Small intestine (tissue), 7 donors: ENCODE measurements around the gene ACACB. TPM values are rescaled to one million over a fixed set of nuclear protein-coding genes. Genes with fewer than 3 reads are reported as not detected.

ENCODE experiments used
- DNase-seq, 2 donors: peaks; one replicate each; pipeline versions ENCODE4 v3.0.0 to v3.0.0-alpha.2; 2013
- FAIRE-seq: peaks from 2 replicates; lab custom pipeline; 2012; peaks lifted over from hg19 to GRCh38; lab: Jason Lieb, UNC
- H3K27ac ChIP-seq, 3 donors: one replicate each; pipeline ENCODE4 v1.5.1; 2013; ENCODE audit warnings: low read length in 2 of 3, mild to moderate bottlenecking in 2 of 3, control low read depth in 1 of 3, inconsistent platforms in 1 of 3, low read depth in 1 of 3, moderate library complexity in 1 of 3
- H3K27me3 ChIP-seq, 3 donors: one replicate each; pipeline ENCODE4 v1.6.1; 2013; ENCODE audit warnings: low read length in 3 of 3, inconsistent platforms in 1 of 3; ENCODE audit not compliant: control insufficient read depth in 3 of 3, insufficient read depth in 3 of 3
- H3K36me3 ChIP-seq, 3 donors: one replicate each; pipeline ENCODE4 v1.6.1; 2013; ENCODE audit warnings: low read length in 3 of 3, inconsistent platforms in 1 of 3, low read depth in 1 of 3, mild to moderate bottlenecking in 1 of 3, moderate library complexity in 1 of 3; ENCODE audit not compliant: control insufficient read depth in 3 of 3, insufficient read depth in 2 of 3
- H3K4me1 ChIP-seq, 3 donors: one replicate each; pipeline ENCODE4 v1.6.1; 2013; ENCODE audit warnings: low read length in 2 of 3, inconsistent platforms in 1 of 3, low read depth in 1 of 3, mild to moderate bottlenecking in 1 of 3, moderate library complexity in 1 of 3; ENCODE audit not compliant: control insufficient read depth in 3 of 3, insufficient read depth in 2 of 3
- H3K4me3 ChIP-seq, 3 donors: one replicate each; pipeline ENCODE4 v1.5.1; 2013; ENCODE audit warnings: low read length in 3 of 3, control low read depth in 1 of 3, inconsistent platforms in 1 of 3, low read depth in 1 of 3, mild to moderate bottlenecking in 1 of 3, moderate library complexity in 1 of 3
- H3K9me3 ChIP-seq, 2 donors: one replicate each; pipeline ENCODE4 v1.6.1; 2013; ENCODE audit warnings: low read depth in 1 of 2, low read length in 1 of 2; ENCODE audit not compliant: control insufficient read depth in 2 of 2, insufficient read depth in 1 of 2
- WGBS, 3 donors: extraction: QIAGEN DNeasy Blood & Tissue Kit; methylation state at CpG; one replicate each; pipeline ENCODE4 v1.1.7; 2013; 5-methylcytosine and 5-hydroxymethylcytosine counted together
- polyA plus RNA-seq, 4 donors: library from polyadenylated mRNA; stranded (reverse) in 3 of 4; unstranded in 1 of 4; fragments of 200-250 nt in 3 of 4; fragments of 120-200 nt in 1 of 4; gene quantifications; one replicate each; pipeline versions ENCODE4 v1.2.1 to v1.2.3, GENCODE V29; 2013
- donor health status: healthy with polysubstance abuse.
- donor health status: control.
- donor health status: control.
- donor health status: Bipolar disorder and iron deficiency.
- donor health status: healthy.

Gene ACACB
- polyA plus RNA-seq, 4 donors: 7.0 to 40.5 (median 14.1) TPM

GRCh38 chr12:109113661-109114321 lies 2.6 kb upstream of the ACACB start:
- no peaks in the 10 kb centered on the region for H3K9me3 ChIP-seq
- H3K4me1 ChIP-seq: peaks cover 0 to 46% (median 8%) of the 10 kb centered on the region in 3 donors
- H3K27ac ChIP-seq: peak overlapping the region in 2 of 3 donors; percentile 56 to 86
- peaks cover 0 to 13% (median 0%) of the 10 kb centered on the region in 3 donors for H3K36me3 ChIP-seq
- FAIRE-seq (no peak), DNase-seq (peak in 1 of 2 donors; percentile 10)
- H3K27me3 ChIP-seq: no peaks in the 10 kb centered on the region
- peak overlapping the region in 1 of 3 donors; percentile 24 for H3K4me3 ChIP-seq
- 38 to 67% (median 49%) methylated on average over 5 of the region's 5 CpGs for WGBS, 3 donors

GRCh38 chr12:109114644-109115043 lies 1.7 kb upstream of the ACACB start:
- H3K27ac ChIP-seq: peak overlapping the region; percentile 88 to 94 (median 93)
- peaks cover 0 to 52% (median 8%) of the 10 kb centered on the region in 3 donors for H3K4me1 ChIP-seq
- FAIRE-seq (no peak), DNase-seq (no peak)
- peaks cover 0 to 9% (median 0%) of the 10 kb centered on the region in 3 donors for H3K36me3 ChIP-seq
- H3K9me3 ChIP-seq: no peaks in the 10 kb centered on the region
- WGBS, 3 donors: 39 to 60% (median 49%) methylated on average over 2 of the region's 2 CpGs
- H3K4me3 ChIP-seq: no peak overlapping the region
- H3K27me3 ChIP-seq: no peaks in the 10 kb centered on the region

GRCh38 chr12:109115404-109115757 lies 1.0 kb upstream of the ACACB start:
- FAIRE-seq: no peak
- 22 to 67% (median 24%) methylated on average over 3 of the region's 3 CpGs for WGBS, 3 donors
- Histone ChIP-seq H3K27me3 (no peaks in the 10 kb centered on the region), H3K36me3 (peaks cover 0 to 2% (median 0%) of the 10 kb centered on the region in 3 donors), H3K9me3 (no peaks in the 10 kb centered on the region), H3K4me3 (peak overlapping the region in 1 of 3 donors; percentile 20), H3K4me1 (peaks cover 2 to 52% (median 11%) of the 10 kb centered on the region in 3 donors), H3K27ac (peak overlapping the region; percentile 88 to 94 (median 93))
- no peak for DNase-seq

- no peaks in the 10 kb centered on the region for H3K9me3 ChIP-seq
- peaks cover 0 to 2% (median 2%) of the 10 kb centered on the region in 3 donors for H3K36me3 ChIP-seq
- no peak overlapping the region for H3K4me3 ChIP-seq
- H3K4me1 ChIP-seq: peaks cover 2 to 52% (median 11%) of the 10 kb centered on the region in 3 donors
- H3K27me3 ChIP-seq: no peaks in the 10 kb centered on the region
- peak overlapping the region; percentile 88 to 94 (median 93) for H3K27ac ChIP-seq
- FAIRE-seq: no peak
- no peak for DNase-seq
- 30 to 61% (median 31%) methylated on average over 12 of the region's 12 CpGs for WGBS, 3 donors
Measured at GRCh38 chr12:109116611-109116949, 193 bp downstream of the ACACB start.

GRCh38 chr12:109120095-109120494 lies 3.7 kb downstream of the ACACB start:
- H3K4me3 ChIP-seq: no peak overlapping the region
- WGBS, 3 donors: 40 to 72% (median 56%) methylated on average over 2 of the region's 2 CpGs
- DNase-seq: no peak
- no peaks in the 10 kb centered on the region for H3K27me3 ChIP-seq
- H3K36me3 ChIP-seq: peaks cover 0 to 2% (median 0%) of the 10 kb centered on the region in 3 donors
- no peaks in the 10 kb centered on the region for H3K9me3 ChIP-seq
- peaks cover 2 to 36% (median 8%) of the 10 kb centered on the region in 3 donors for H3K4me1 ChIP-seq
- FAIRE-seq: no peak
- H3K27ac ChIP-seq: no peak overlapping the region

GRCh38 chr12:109120557-109120956 lies 4.2 kb downstream of the ACACB start:
- Histone ChIP-seq H3K4me3 (no peak overlapping the region), H3K36me3 (peaks cover 0 to 2% (median 0%) of the 10 kb centered on the region in 3 donors), H3K9me3 (no peaks in the 10 kb centered on the region), H3K4me1 (peaks cover 2 to 31% (median 4%) of the 10 kb centered on the region in 3 donors), H3K27ac (no peak overlapping the region), H3K27me3 (no peaks in the 10 kb centered on the region)
- 47 to 80% (median 55%) methylated on average over 4 of the region's 4 CpGs for WGBS, 3 donors
- DNase-seq: no peak
- no peak for FAIRE-seq

GRCh38 chr12:109121346-109121880 lies 5.0 kb downstream of the ACACB start:
- peaks cover 2 to 22% (median 2%) of the 10 kb centered on the region in 3 donors for H3K4me1 ChIP-seq
- 90 to 96% (median 92%) methylated on average over 3 of the region's 3 CpGs for WGBS, 3 donors
- no peak overlapping the region for H3K4me3 ChIP-seq

GRCh38 chr12:109124878-109125648 lies 8.7 kb downstream of the ACACB start:
- Histone ChIP-seq H3K27me3 (no peaks in the 10 kb centered on the region), H3K27ac (no peak overlapping the region), H3K4me1 (peaks cover 0 to 2% (median under 1%) of the 10 kb centered on the region in 3 donors), H3K36me3 (peaks cover 0 to 5% (median 4%) of the 10 kb centered on the region in 3 donors), H3K9me3 (no peaks in the 10 kb centered on the region), H3K4me3 (no peak overlapping the region)
- 84 to 85% (median 84%) methylated on average over 12 of the region's 12 CpGs for WGBS, 3 donors
- FAIRE-seq (no peak), DNase-seq (no peak)

More at GRCh38 chr12:109121346-109121880, 5.0 kb downstream of the ACACB start:
- Histone ChIP-seq H3K36me3 (peaks cover 0 to 5% (median 4%) of the 10 kb centered on the region in 3 donors), H3K27ac (no peak overlapping the region), H3K27me3 (no peaks in the 10 kb centered on the region), H3K9me3 (no peaks in the 10 kb centered on the region)
- DNase-seq (no peak), FAIRE-seq (no peak)
